Suppressor macrophage (primary cell): ENCODE data around the gene PRAC2.

Experiments
- DNase-seq, 4 experiments: peaks; one replicate each; pipeline ENCODE4 v3.0.0-alpha.2; 2020 to 2022

The PRAC2 gene

GRCh38 chr17:48720266-48721008, 2.5 kb upstream of the PRAC2 start:
- no peak for DNase-seq

GRCh38 chr17:48721009-48721402, 2.0 kb upstream of the PRAC2 start:
- DNase-seq, result no peak

GRCh38 chr17:48722201-48722907, 631 bp upstream of the PRAC2 start, which contains the start of gene PRAC1:
Gene PRAC1, minus strand, starts transcription at chr17:48722518. Its CDS starts 126 bp downstream, at chr17:48722392.
- DNase-seq, result no peak

GRCh38 chr17:48723423-48724250, 652 bp downstream of the PRAC2 start:
- DNase-seq, result no peak

GRCh38 chr17:48724251-48725003, 1.4 kb downstream of the PRAC2 start:
- DNase-seq, result peak; percentile 86 to 94 (median 92)

GRCh38 chr17:48725004-48725287, 2.0 kb downstream of the PRAC2 start:
- no peak for DNase-seq

- no peak for DNase-seq
Measured at GRCh38 chr17:48725288-48726064, 2.5 kb downstream of the PRAC2 start.

- DNase-seq, result no peak
Measured at GRCh38 chr17:48726114-48726915, 3.3 kb downstream of the PRAC2 start.

- DNase-seq, result no peak
Measured at GRCh38 chr17:48726916-48727286, 3.9 kb downstream of the PRAC2 start.

- no peak for DNase-seq
Measured at GRCh38 chr17:48727415-48728175, 4.6 kb downstream of the PRAC2 start.

- peak in 2 of 4 experiments; percentile 23 to 42 for DNase-seq
Measured at GRCh38 chr17:48728232-48729231, 5.5 kb downstream of the PRAC2 start, which contains the start of gene HOXB13. Gene HOXB13, minus strand, starts transcription at chr17:48728750. Its CDS starts 157 bp downstream, at chr17:48728593.

- DNase-seq, result no peak
Measured at GRCh38 chr17:48729335-48730239, 6.6 kb downstream of the PRAC2 start.

GRCh38 chr17:48730240-48730550, 7.2 kb downstream of the PRAC2 start:
- DNase-seq, result no peak

- DNase-seq, result no peak
Measured at GRCh38 chr17:48731355-48731754, 8.4 kb downstream of the PRAC2 start.

- no peak for DNase-seq
Measured at GRCh38 chr17:48732688-48733629, 10.0 kb downstream of the PRAC2 start.

- DNase-seq, result no peak
Measured at GRCh38 chr17:48733632-48734328, 10.8 kb downstream of the PRAC2 start.
